Measurements from ENCODE around the gene SNAPC3. TPM values are rescaled to one million over a fixed set of nuclear protein-coding genes. Genes with fewer than 3 reads are reported as not detected.
"Not testable (repeated sequence)": the region's sequence is repeated elsewhere in the genome, so short reads cannot be mapped to it uniquely, and the experiment has no call there.

Gene SNAPC3
- 10 to 100 TPM; 32.2 to 44.9 (median 44.5) TPM for total RNA-seq
- long read RNA-seq, donor 1, full-length matches to known transcripts: 44 of 55 reads
- long read RNA-seq, donor 1, partial matches to known transcripts: 3 of 55 reads
- long read RNA-seq, donor 1, other reads (novel, unspliced or antisense): 8 of 55 reads
- long read RNA-seq, donor 2, full-length matches to known transcripts: 5 of 5 reads
- long read RNA-seq, donor 2, partial matches to known transcripts: 0 of 5 reads
- long read RNA-seq, donor 2, other reads (novel, unspliced or antisense): 0 of 5 reads

DNA sequence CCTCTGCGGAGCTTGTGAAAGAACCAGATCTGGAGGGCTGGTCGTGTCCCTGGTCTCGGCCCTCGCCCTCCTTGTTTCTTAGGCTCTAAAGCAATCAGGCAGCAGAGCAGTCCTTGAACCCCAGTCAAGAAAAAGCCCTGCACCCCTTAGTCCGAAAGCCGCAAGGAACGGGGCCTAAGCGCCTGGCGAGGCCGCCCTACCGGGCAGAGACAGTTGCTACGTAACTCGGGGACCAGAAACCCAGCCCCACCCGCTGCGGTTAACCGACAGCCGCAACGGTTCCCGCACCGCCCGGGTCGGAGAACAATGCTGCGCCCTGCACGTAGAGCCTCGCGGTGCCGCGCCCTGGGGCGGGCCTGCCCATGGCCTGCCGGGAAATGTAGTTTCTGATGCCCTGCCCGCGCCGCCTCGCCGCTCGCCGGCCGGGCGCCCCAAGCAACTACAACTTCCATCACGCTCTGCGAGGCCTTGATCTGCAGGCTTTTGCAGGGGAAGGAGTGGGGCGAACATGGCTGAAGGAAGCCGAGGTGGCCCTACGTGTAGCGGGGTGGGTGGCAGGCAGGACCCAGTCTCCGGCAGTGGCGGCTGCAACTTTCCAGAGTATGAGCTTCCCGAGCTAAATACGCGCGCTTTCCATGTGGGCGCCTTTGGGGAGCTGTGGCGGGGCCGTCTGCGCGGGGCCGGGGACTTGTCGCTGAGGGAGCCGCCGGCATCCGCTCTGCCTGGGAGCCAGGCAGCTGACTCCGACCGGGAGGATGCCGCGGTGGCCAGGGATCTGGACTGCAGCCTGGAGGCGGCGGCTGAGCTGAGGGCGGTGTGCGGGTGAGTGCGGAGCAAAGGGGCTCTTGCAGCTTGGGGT, at the start of gene SNAPC3:
SNAPC3 (plus strand) TSS at position 505 of the 859 bp plus-strand sequence; CDS start at position 509, 4 bp downstream.
- DNase-seq (peak; percentile 97 to 98 (median 98)), ATAC-seq (peak; percentile 97)
- intact Hi-C loops (cut with DNase I, micrococcal nuclease): loop anchor here (10.0 kb wide), 3 partner anchors 118 to 208 kb away; partner anchors contain the start of gene TTC39B (in 1 of the 2)
- Histone ChIP-seq H3K4me3 (peak within 1 kb of the TSS; percentile 95), H3K9me3 (no peaks in the 10 kb centered on the region), H3K36me3 (ENCODE audit: low read depth) (no peaks in the 10 kb centered on the region), H3K4me1 (ENCODE audit: low read depth) (peaks cover 23% of the 10 kb centered on the region)
- TF ChIP-seq CTCF (IDR thresholded peaks at IDR 0.05): no peak

GRCh38 chr9:15373881-15374280, 48.8 kb upstream of the SNAPC3 start:
- no peak for TF ChIP-seq CTCF (IDR thresholded peaks at IDR 0.05)
- no peak overlapping the region for H3K4me3 ChIP-seq
- H3K9me3 ChIP-seq: no peaks in the 10 kb centered on the region
- peaks cover 14% of the 10 kb centered on the region for H3K4me1 ChIP-seq (ENCODE audit: low read depth)
- H3K36me3 ChIP-seq (ENCODE audit: low read depth): no peaks in the 10 kb centered on the region
- ATAC-seq (no peak), DNase-seq (no peak)
- intact Hi-C loops (cut with DNase I, micrococcal nuclease): no loop called here

- TF ChIP-seq CTCF (IDR thresholded peaks at IDR 0.05): no peak
- H3K9me3 ChIP-seq: no peaks in the 10 kb centered on the region
- peaks cover 14% of the 10 kb centered on the region for H3K4me1 ChIP-seq (ENCODE audit: low read depth)
- ATAC-seq (peak; percentile 35), DNase-seq (peak in 1 of 3 donors; percentile 42)
- intact Hi-C loops (cut with DNase I, micrococcal nuclease): no loop called here
- H3K4me3 ChIP-seq: no peak overlapping the region
- H3K36me3 ChIP-seq (ENCODE audit: low read depth): no peaks in the 10 kb centered on the region
Measured at GRCh38 chr9:15374310-15374709, 48.4 kb upstream of the SNAPC3 start.

GRCh38 chr9:15374825-15375224, 47.9 kb upstream of the SNAPC3 start:
- Histone ChIP-seq H3K9me3 (no peaks in the 10 kb centered on the region), H3K36me3 (ENCODE audit: low read depth) (no peaks in the 10 kb centered on the region), H3K4me1 (ENCODE audit: low read depth) (peaks cover 14% of the 10 kb centered on the region), H3K4me3 (no peak overlapping the region)
- DNase-seq (no peak), ATAC-seq (no peak)
- TF ChIP-seq CTCF (IDR thresholded peaks at IDR 0.05): no peak
- intact Hi-C loops (cut with DNase I, micrococcal nuclease): no loop called here

GRCh38 chr9:15377625-15378540, 44.8 kb upstream of the SNAPC3 start:
- intact Hi-C loops (cut with DNase I, micrococcal nuclease): no loop called here
- no peak for TF ChIP-seq CTCF (IDR thresholded peaks at IDR 0.05)
- H3K4me3 ChIP-seq: no peak overlapping the region
- H3K4me1 ChIP-seq (ENCODE audit: low read depth): peaks cover 4% of the 10 kb centered on the region
- H3K9me3 ChIP-seq: no peaks in the 10 kb centered on the region
- ATAC-seq: no peak
- no peaks in the 10 kb centered on the region for H3K36me3 ChIP-seq (ENCODE audit: low read depth)
- no peak for DNase-seq

GRCh38 chr9:15379317-15379716, 43.4 kb upstream of the SNAPC3 start:
- H3K4me3 ChIP-seq; H3K9me3 ChIP-seq; H3K36me3 ChIP-seq (ENCODE audit: low read depth); DNase-seq; intact Hi-C loops (cut with DNase I, micrococcal nuclease); H3K4me1 ChIP-seq (ENCODE audit: low read depth): not testable (repeated sequence)
- peak; percentile 75 for ATAC-seq

- H3K4me1 ChIP-seq (ENCODE audit: low read depth); H3K4me3 ChIP-seq; H3K36me3 ChIP-seq (ENCODE audit: low read depth); H3K9me3 ChIP-seq; DNase-seq; intact Hi-C loops (cut with DNase I, micrococcal nuclease): not testable (repeated sequence)
- peak; percentile 64 for ATAC-seq
Measured at GRCh38 chr9:15379888-15380287, 42.8 kb upstream of the SNAPC3 start.
